Astrocyte (in vitro differentiated cells and primary cell): ENCODE results near the gene HENMT1.

ENCODE experiments used
- EZH2 ChIP-seq: IDR thresholded peaks from 2 replicates; pipeline ENCODE4 v1.6.1; 2012; ENCODE audit warnings: mild to moderate bottlenecking, low read length, inconsistent platforms; ENCODE audit not compliant: insufficient read depth
- TF ChIP-seq, protein P1 (sequence below): IDR thresholded peaks from 2 replicates; pipeline ENCODE4 v1.5.1; 2011; ENCODE audit warnings: low read depth, mild to moderate bottlenecking, inconsistent platforms, low read length, moderate library complexity; ENCODE audit not compliant: insufficient read depth

DNA sequence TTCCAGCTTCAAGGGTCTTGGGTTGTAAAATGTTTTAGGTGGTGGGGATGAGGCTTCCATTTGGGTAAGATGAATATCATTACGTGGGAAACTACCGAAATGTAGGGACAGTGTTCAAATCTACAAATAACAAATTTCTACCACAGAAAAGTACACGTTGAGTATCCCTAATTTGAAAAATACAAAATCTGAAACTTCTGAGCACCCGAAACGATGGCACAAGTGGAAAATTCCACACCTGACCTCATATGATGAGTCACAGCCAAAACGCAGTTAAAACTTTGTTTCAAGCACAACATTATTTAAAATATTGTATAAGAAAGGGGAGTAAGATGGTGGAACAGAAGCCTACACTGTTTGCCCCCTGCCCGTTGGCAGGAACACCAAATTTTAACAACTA is 8.8 kb upstream of the HENMT1 start:
- TF ChIP-seq, protein P1, sequence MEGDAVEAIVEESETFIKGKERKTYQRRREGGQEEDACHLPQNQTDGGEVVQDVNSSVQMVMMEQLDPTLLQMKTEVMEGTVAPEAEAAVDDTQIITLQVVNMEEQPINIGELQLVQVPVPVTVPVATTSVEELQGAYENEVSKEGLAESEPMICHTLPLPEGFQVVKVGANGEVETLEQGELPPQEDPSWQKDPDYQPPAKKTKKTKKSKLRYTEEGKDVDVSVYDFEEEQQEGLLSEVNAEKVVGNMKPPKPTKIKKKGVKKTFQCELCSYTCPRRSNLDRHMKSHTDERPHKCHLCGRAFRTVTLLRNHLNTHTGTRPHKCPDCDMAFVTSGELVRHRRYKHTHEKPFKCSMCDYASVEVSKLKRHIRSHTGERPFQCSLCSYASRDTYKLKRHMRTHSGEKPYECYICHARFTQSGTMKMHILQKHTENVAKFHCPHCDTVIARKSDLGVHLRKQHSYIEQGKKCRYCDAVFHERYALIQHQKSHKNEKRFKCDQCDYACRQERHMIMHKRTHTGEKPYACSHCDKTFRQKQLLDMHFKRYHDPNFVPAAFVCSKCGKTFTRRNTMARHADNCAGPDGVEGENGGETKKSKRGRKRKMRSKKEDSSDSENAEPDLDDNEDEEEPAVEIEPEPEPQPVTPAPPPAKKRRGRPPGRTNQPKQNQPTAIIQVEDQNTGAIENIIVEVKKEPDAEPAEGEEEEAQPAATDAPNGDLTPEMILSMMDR, result no peak
- TF ChIP-seq EZH2, result no peak
